ENCODE measurements around the gene GLIS1.

The GLIS1 gene

GRCh38 chr1:53517109-53517508, 221.9 kb downstream of the GLIS1 start:
- DNase-seq: no peak

GRCh38 chr1:53516181-53516580, 222.8 kb downstream of the GLIS1 start:
- no peak for DNase-seq

GRCh38 chr1:53514436-53514835, 224.5 kb downstream of the GLIS1 start:
- no peak for DNase-seq

- no peak for DNase-seq
These were observed 225.1 kb downstream of the GLIS1 start for GRCh38 chr1:53513846-53514245.

GRCh38 chr1:53512807-53513755, 225.9 kb downstream of the GLIS1 start:
- DNase-seq: no peak

- no peak for DNase-seq
These were observed 226.8 kb downstream of the GLIS1 start for GRCh38 chr1:53511933-53512806.

GRCh38 chr1:53511323-53511932, 227.5 kb downstream of the GLIS1 start:
- no peak for DNase-seq

- DNase-seq: no peak
These were observed 228.7 kb downstream of the GLIS1 start for GRCh38 chr1:53510215-53510614.

GRCh38 chr1:53509775-53510174, 229.2 kb downstream of the GLIS1 start:
- no peak for DNase-seq

GRCh38 chr1:53508991-53509666, 229.8 kb downstream of the GLIS1 start:
- no peak for DNase-seq

- no peak for DNase-seq
These were observed 230.6 kb downstream of the GLIS1 start for GRCh38 chr1:53508056-53508990.

- DNase-seq: no peak
These were observed 231.7 kb downstream of the GLIS1 start for GRCh38 chr1:53507116-53507820.

- no peak for DNase-seq
These were observed 232.5 kb downstream of the GLIS1 start for GRCh38 chr1:53506355-53507050.

GRCh38 chr1:53505891-53506290, 233.1 kb downstream of the GLIS1 start:
- DNase-seq: no peak

- DNase-seq: no peak
These were observed 233.6 kb downstream of the GLIS1 start for GRCh38 chr1:53505401-53505800.

GRCh38 chr1:53504901-53505300, 234.1 kb downstream of the GLIS1 start:
- DNase-seq: no peak

- no peak for DNase-seq
These were observed 235.3 kb downstream of the GLIS1 start for GRCh38 chr1:53503433-53504217.

GRCh38 chr1:53502641-53503432, 236.1 kb downstream of the GLIS1 start:
- no peak for DNase-seq

Data from NCI-H748 treated with DMSO at 0.1 percent for 48 hours (cell line).